ENCODE measurements around the gene ZFAND2A.

- TF ChIP-seq CTCF (conservative IDR thresholded peaks at IDR 0.05; ENCODE audit: low read length): no peak
- TF ChIP-seq EZH2phosphoT487 (IDR thresholded peaks at IDR 0.05; ENCODE audit: borderline replicate concordance): no peak
Observed at GRCh38 chr7:1141651-1142050, 18.3 kb downstream of the ZFAND2A start.

Measured in Loucy (cell line).